HG02885 (cell line): ENCODE results near the gene BSN.

Experiments used
- ATAC-seq: cut with Tn5 transposase; IDR thresholded peaks from one replicate; pipeline ENCODE4 v1.9.1; 2021; ENCODE audit warnings: mild to moderate bottlenecking; ENCODE audit not compliant: unreplicated experiment, poor library complexity

The BSN gene, protein sequence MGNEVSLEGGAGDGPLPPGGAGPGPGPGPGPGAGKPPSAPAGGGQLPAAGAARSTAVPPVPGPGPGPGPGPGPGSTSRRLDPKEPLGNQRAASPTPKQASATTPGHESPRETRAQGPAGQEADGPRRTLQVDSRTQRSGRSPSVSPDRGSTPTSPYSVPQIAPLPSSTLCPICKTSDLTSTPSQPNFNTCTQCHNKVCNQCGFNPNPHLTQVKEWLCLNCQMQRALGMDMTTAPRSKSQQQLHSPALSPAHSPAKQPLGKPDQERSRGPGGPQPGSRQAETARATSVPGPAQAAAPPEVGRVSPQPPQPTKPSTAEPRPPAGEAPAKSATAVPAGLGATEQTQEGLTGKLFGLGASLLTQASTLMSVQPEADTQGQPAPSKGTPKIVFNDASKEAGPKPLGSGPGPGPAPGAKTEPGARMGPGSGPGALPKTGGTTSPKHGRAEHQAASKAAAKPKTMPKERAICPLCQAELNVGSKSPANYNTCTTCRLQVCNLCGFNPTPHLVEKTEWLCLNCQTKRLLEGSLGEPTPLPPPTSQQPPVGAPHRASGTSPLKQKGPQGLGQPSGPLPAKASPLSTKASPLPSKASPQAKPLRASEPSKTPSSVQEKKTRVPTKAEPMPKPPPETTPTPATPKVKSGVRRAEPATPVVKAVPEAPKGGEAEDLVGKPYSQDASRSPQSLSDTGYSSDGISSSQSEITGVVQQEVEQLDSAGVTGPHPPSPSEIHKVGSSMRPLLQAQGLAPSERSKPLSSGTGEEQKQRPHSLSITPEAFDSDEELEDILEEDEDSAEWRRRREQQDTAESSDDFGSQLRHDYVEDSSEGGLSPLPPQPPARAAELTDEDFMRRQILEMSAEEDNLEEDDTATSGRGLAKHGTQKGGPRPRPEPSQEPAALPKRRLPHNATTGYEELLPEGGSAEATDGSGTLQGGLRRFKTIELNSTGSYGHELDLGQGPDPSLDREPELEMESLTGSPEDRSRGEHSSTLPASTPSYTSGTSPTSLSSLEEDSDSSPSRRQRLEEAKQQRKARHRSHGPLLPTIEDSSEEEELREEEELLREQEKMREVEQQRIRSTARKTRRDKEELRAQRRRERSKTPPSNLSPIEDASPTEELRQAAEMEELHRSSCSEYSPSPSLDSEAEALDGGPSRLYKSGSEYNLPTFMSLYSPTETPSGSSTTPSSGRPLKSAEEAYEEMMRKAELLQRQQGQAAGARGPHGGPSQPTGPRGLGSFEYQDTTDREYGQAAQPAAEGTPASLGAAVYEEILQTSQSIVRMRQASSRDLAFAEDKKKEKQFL (N-terminal part only)

DNA sequence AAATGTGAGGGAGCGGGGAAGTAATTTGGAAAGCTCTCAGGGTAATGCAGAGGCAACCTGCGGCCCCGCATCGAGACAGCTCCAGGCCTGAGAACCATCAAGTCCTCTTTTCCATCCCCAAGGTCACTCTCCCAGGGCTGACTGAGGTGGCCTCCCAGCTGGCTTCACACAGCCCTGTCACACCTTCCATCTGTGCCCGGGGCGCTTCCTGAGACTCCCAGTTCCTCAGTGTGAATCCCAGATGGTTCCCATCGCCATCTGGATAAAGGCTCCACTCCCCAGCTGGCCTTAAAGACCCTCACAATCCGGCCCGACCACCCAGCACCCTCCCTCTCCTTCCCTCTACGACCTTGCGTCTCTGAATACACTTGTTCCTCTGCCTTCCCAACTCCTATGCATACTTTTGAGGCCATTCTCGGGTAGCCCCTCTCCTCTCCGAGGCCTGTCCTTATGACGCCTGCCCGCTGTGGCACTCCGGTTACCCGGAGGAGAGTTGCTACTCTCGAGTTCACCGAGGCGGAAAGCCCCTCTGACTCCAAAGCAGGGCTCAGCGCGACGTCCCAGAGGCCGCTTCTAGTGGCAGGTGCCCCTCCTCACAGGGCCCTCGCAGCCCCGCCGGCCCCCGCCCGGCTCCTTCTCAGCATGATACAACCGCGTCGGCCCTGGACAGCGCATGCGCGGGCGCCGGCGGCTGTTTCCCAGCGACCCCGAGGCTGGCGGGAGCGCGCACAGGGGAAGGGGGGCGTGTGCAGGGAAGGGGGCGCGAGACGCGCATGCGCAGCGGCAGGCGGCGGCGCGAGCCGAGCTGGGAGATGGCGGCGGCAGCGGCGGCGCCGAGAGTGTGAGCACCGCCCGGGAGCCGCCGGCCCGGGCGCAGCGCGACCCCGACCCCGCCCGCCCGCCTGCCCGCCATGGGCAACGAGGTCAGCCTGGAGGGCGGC lies at the start of gene BSN:
Gene BSN (plus strand): TSS at position 786 of the 941 bp plus-strand sequence. CDS start 126 bp downstream, at position 912.
- ATAC-seq: peak; percentile 87

DNA sequence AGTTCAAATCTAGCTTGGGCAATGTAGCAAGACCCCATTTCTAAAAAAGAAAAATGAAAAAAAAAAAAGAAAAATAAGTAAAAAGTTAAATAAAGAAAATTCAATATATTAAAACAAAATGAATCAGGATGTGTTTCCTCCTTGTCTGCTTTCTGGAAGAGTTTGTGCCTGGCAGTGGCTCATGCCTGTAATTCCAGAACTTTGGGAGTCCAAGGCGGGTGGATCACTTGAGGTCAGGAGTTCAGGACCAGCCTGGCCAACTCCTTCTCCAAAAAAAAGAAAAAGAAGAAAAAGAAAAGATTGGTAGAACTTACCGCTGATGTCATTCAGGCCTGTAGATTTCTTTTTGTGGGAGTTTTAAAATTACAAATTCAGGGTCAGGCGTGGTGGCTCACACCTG lies 47.4 kb upstream of the BSN start:
- ATAC-seq: no peak

DNA sequence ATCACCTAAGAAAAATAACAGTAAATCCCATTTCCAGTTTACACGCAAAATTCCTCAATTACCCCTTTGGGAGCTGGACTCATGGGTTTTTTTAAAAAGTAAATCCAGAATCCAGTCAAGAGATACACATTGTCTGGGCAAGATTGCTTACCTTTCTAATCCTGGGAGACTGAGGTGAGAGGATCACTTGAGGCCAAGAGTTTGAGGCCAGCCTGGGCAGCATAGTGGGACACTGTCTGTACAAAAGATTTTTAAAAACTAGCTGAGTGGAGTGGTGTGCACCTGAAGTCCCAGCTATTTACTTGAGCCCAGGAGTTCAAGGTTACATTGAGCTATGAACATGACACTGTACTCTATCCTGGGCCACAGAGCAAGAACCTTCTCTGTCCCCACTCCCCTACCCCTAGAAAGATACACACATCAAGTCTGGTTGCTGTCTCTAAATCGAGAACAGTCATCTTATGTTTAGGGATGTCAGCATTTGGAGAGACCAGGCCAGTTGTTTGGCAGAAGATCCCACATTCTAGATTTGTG lies 45.2 kb upstream of the BSN start:
- no peak for ATAC-seq

DNA sequence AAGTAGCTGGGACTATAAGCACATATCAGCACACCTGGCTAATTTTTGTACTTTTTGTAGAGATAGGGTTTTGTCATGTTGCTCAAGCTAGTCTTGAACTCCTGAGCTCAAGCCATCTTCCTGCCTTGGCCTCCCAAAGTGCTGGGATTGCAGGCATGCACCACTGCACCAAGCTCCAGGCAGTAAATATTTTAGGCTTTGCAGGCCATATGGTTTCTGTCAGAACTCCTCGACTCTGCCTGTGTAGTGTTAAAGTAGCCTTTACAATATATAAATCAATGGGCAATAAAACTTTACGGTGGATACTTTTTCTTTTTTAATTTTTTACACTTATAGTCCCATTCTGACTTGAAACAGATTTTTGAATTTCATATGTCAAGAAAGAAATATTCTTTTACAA lies 42.6 kb upstream of the BSN start:
- no peak for ATAC-seq

DNA sequence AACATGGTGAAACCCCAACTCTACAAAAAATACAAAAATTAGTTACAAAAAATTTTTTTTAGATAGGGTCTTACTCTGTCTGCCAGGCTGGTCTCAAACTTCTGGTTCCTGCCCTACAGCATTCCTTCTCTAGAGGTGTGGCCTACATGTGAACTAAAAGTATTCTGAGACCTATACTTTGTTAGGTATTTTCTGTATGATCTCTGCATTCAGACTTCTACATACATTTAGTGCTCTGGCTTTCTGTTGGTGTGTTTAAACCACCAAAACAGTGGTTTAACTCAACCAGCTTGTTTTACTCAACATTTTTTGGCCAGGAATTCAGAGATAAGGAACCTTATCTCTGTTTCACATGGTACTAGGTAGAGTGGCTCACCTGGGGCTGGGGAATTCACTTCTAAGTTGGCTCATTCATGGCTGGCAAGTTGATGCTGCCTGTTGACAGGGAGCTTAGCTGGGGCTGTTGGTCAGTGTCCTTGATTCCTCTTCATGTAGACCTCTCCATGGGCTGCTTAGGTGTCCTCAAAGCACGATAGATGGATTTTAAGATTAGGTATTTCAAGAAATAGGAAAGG lies 41.4 kb upstream of the BSN start:
- ATAC-seq: no peak

DNA sequence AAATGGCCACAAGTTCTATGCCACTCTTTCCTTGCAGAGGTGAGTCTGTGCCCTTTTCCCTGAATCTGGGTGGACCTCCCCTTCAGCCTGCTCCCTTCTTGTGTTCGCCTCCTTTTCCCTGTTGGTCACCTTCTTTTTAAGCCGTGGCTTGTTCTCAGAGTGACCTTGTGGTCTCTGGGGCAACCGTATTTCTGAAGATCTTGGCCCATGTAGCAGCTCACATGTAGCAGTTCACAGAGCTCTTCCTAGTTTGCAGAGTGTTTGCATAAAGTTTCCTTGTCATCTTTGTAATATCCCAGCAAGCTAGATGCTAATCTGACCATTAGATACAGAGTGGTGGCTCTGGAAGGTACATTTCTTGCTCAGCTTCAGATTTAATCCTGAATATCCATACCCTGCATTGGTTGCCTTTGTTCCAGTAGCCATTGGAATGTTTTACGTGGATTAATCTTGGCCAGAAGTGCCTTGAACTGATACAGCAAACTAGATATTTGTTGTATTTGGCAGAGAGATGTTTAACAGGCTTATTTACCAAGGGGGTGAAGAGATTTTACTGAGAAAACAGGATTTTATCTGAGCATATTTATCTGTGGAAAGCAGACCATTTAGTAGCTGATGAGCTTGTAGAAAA lies 40.7 kb upstream of the BSN start:
- no peak for ATAC-seq

DNA sequence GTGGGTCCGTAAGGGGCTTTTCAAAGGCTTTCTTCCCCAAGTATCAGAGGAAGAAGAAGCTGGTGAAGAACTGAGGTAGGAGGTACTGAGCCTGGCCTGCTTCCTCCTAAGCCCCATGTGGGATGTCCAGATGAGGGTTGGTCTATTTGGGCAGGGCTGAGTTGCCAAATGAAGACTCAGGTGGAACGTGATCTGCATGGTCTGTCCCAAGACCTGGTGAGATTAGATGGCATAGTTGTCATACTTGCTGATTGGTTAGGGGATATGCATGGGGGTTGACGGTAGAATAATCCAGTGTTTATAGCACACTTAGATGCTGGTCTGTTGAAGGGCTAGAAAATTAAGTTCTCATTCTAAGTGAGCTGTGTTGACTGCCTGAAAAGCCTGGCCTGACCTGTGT lies 36.3 kb upstream of the BSN start:
- ATAC-seq: no peak

DNA sequence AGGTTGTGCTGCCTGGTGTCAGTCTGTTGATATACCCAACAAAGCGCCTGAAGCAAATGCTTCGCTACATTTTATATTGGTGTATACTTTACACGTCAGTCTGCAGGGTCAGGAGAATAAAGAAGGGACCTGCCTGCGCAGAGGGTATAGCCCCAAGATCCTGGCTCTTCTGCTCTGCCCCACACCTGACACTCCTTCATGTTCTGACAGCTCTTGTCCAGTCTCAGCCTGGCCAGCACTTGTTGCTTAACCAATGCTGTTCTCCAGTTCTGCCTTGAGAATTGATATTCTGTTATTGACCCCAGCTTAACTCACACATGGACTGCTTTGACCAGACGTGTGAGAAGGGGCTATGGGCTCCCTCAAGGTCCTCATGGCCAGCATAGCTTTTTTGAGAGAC lies 35.8 kb upstream of the BSN start:
- ATAC-seq: no peak

DNA sequence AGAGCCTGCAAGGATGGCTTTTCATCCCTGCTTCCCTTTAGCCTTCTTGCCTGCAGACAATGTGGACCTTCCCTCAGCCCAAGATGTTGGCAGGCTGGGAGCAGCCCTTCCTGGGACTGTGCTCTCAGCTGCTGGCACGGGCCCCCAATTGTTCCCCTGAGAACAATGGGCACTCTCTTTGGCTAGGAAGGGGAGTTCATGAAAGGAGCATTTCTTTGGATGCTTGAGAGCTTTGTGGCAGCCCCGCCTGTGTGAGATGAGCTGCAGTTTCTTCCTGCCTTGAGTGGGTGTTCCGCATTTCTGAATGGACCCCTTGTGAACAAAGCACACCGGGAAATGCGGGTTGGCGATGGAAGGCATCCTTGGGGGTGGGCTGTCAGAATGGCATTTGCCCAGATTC lies 35.0 kb upstream of the BSN start:
- ATAC-seq: no peak

DNA sequence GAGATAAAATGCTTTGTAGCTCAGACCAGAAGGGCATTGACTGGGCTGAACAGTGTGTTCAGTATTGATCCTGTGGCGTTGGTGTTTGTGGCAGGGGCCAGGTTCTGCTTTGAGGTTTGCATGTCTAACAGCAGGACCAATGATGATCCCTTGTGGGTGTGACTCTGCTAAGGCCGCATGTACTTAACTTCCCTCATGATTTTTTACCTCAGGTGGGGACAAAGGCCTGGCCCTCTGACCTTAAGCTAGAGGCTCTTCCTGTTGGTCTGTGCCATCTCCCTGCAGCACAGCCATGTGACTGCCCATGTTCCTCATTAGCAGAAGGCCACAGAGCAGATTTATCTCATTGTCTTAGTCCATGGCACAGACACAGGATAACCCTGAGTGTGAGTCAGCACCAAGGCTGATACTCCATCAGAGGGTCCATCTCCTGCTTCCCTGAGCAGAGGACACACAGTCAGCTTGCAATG lies 34.3 kb upstream of the BSN start:
- ATAC-seq: no peak

DNA sequence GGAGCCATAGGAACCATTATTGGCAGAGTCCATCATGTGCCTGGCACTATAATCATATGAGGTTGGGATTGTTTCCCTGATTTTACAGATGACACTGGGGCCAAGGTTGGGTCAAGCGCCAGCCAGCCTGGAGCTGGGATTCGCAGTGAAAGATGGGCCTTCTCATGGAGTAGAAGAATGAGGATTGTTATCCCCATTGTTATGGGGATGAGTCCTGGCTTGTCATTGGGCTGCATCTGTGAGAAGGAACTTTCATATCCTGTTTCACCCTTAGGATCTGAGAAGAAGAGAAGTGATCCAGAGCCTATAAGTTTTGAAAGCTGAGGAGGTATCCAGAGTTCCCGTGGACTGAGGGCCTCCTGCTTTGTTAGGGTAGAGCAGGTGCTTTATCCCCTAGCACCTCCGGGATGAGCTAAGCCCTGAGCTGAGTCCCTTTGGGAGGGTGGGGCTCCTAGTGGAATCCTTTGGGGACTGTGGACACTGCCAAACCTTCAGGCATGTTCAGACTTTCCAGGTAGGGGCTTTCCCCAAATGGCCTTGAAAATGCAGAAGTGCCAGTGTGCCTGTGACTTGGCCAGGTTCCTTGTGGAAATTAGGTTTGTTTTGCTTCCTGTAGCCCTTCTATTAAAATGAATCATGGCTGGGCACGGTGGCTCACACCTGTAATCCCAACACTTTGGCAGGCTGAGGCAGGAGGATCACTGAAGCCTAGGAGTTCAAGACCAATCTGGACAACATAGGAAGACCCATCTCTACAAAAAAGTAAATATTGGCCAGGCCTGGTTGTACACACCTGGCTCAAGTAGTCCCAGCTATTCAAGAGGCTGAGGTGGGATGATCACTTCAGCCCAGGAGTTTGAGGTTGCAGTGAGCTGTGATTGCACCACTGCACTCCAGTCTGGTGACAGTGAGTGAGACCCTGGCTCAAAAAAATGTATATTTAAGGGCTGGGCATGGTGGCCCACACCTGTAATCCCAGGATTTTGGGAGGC lies 30.2 kb upstream of the BSN start:
- ATAC-seq: no peak

DNA sequence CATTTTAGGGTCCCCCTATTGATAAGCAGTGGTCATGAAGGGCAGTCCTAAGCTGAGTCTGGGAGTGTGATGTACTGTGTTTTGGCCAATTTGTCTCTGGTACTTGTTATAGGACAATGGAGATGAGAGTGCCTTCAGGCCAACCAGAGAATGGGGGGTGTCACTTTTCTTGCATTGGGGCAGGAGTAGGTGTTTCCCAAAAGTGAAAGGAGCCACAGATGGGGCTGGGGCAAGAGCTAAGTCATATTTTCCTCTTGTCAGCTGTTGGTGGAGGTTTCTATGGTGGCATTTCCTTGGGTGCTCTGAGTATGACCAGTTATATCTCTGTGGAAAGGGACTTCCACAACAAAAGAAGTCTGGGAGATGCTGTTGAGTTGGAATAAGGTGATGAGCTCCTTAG lies 24.7 kb upstream of the BSN start:
- no peak for ATAC-seq

DNA sequence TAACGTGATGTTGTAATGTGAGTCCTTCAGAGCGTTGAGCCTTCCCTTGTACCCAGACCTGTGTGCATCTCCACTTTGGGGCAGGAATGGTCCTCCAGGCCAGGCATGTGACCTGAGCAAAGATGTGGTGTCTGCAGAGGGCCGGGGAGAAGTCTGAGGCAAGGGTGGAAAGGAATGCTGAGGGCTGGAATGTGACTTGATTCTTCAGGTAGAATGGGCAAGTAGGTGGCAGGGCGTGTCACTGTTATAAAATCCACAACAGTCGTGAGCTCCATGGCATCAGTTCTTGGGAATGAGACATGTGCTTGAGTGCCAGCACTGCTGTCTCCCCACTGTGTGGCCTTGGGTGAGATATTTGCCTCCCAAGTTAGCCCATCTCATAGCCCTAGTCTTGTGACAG lies 24.0 kb upstream of the BSN start:
- ATAC-seq: no peak

DNA sequence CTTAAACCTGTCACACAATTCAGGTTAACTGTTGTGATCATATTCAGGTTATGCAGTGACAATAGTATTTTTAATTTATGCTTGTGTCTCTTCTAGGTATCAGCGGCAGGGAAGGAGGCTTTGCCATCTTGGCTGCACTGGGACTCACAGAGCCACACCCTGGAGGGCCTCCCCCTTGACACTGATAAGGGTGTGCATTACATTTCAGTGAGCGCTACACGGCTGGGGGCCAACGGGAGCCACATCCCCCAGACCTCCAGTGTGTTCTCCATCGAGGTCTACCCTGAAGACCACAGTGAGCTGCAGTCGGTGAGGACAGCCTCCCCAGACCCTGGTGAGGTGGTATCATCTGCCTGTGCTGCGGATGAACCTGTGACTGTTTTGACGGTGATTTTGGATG lies 23.6 kb upstream of the BSN start:
- ATAC-seq: no peak

DNA sequence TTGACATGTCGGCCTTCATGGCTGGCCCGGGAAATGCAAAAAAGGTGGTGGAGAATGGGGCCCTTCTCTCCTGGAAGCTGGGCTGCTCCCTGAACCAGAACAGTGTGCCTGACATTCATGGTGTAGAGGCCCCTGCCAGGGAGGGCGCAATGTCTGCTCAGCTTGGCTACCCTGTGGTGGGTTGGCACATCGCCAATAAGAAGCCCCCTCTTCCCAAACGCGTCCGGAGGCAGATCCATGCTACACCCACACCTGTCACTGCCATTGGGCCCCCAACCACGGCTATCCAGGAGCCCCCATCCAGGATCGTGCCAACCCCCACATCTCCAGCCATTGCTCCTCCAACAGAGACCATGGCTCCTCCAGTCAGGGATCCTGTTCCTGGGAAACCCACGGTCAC lies 23.1 kb upstream of the BSN start:
- ATAC-seq: no peak

DNA sequence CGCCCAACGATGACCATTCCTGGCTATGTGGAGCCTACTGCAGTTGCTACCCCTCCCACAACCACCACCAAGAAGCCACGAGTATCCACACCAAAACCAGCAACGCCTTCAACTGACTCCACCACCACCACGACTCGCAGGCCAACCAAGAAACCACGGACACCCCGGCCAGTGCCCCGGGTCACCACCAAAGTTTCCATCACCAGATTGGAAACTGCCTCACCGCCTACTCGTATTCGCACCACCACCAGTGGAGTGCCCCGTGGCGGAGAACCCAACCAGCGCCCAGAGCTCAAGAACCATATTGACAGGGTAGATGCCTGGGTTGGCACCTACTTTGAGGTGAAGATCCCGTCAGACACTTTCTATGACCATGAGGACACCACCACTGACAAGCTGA lies 22.6 kb upstream of the BSN start:
- no peak for ATAC-seq

DNA sequence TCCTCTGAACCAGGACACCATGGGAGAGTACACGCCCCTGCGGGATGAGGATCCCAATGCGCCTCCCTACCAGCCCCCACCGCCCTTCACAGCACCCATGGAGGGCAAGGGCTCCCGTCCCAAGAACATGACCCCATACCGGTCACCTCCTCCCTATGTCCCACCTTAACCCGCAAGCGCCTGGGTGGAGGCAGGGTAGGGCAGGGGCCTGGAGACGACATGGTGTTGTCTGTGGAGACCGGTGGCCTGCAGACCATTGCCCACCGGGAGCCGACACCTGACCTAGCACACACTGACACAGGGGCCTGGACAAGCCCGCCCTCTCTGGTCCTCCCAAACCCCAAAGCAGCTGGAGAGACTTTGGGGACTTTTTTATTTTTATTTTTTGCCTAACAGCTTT lies 21.2 kb upstream of the BSN start:
- no peak for ATAC-seq
